Natural killer cell (primary cell): Measurements from ENCODE around the gene CHST3. TPM values are rescaled to one million over a fixed set of nuclear protein-coding genes. Genes with fewer than 3 reads are reported as not detected.

Experiments used
- ATAC-seq, 3 donors: fragments of 150-1000 bp in 2 of 3; fragments of 200-7000 bp in 1 of 3; cut with Tn5 transposase; 1 replicate in 1 of 3; 2 replicates in 2 of 3; pipeline ENCODE4 v1.10.0; 2021; ENCODE audit warnings: mild to moderate bottlenecking in 2 of 3, moderate library complexity in 2 of 3
- DNase-seq, 2 donors: peaks; one replicate each; pipeline versions ENCODE4 v3.0.0 to v3.0.0-alpha.2; 2013 to 2021; ENCODE audit warnings: mixed read lengths in 1 of 2
- H3K27ac ChIP-seq: one replicate; pipeline ENCODE4 v1.5.1; 2013; ENCODE audit warnings: mild to moderate bottlenecking, low read length
- H3K27me3 ChIP-seq: one replicate; pipeline ENCODE4 v1.6.1; 2013; ENCODE audit warnings: low read length; ENCODE audit not compliant: control insufficient read depth, insufficient read depth
- H3K36me3 ChIP-seq: one replicate; pipeline ENCODE4 v1.6.1; 2013; ENCODE audit warnings: low read length; ENCODE audit not compliant: control insufficient read depth, insufficient read depth
- H3K4me1 ChIP-seq: one replicate; pipeline ENCODE4 v1.6.1; 2013; ENCODE audit warnings: low read length; ENCODE audit not compliant: control insufficient read depth, insufficient read depth
- H3K4me3 ChIP-seq: one replicate; pipeline ENCODE4 v1.5.1; 2013; ENCODE audit warnings: low read length
- H3K9me3 ChIP-seq: one replicate; pipeline ENCODE4 v1.6.1; 2013; ENCODE audit warnings: low read length; ENCODE audit not compliant: control insufficient read depth, insufficient read depth
- H3K27ac Mint-ChIP-seq, 2 donors: one replicate each; pipeline ENCODE4 v1.8.0; 2022; ENCODE audit warnings: mild to moderate bottlenecking in 2 of 2, mixed read lengths in 2 of 2, moderate library complexity in 1 of 2
- H3K27me3 Mint-ChIP-seq, 2 donors: one replicate each; pipeline ENCODE4 v1.8.0; 2022; ENCODE audit warnings: low read depth in 2 of 2, mixed read lengths in 2 of 2
- H3K36me3 Mint-ChIP-seq: one replicate; pipeline ENCODE4 v1.8.0; 2022; ENCODE audit warnings: mixed read lengths
- H3K4me1 Mint-ChIP-seq, 2 donors: one replicate each; pipeline ENCODE4 v1.8.0; 2022; ENCODE audit warnings: mixed read lengths in 2 of 2
- H3K4me3 Mint-ChIP-seq: one replicate; pipeline ENCODE4 v1.8.0; 2022; ENCODE audit warnings: mild to moderate bottlenecking, moderate library complexity, mixed read lengths
- H3K9me3 Mint-ChIP-seq, 2 donors: one replicate each; pipeline ENCODE4 v1.8.0; 2022; ENCODE audit warnings: mixed read lengths in 2 of 2
- WGBS: methylation state at CpG from one replicate; pipeline ENCODE4 v1.1.7; 2013; ENCODE audit warnings: missing lambda C conversion rate; ENCODE audit not compliant: insufficient coverage; 5-methylcytosine and 5-hydroxymethylcytosine counted together
- intact Hi-C: fragments of 100-400 bp; cut with micrococcal nuclease; formaldehyde crosslinking; loops from one replicate; pipeline ENCODE4 v1.14.2; 2022
- total RNA-seq, 4 donors: library from RNA; stranded (reverse); fragments of 120-200 nt in 1 of 4; gene quantifications; one replicate each; pipeline versions ENCODE4 v1.2.3 to v1.2.4, GENCODE V29; 2013 to 2022
- TF ChIP-seq, protein P1 (sequence below): fragments of 200-600 bp; IDR thresholded peaks from one replicate; pipeline ENCODE4 v1.8.0; 2022; ENCODE audit warnings: antibody characterized with exemption

Gene CHST3
- total RNA-seq, 3 donors from 2014 or later (not counting 1 experiment from before 2014, with no cell fraction given), result not detected

GRCh38 chr10:72043016-72043834, 79.0 kb downstream of the CHST3 start:
- no peaks in the 10 kb centered on the region for H3K4me1 ChIP-seq
- no peaks in the 10 kb centered on the region for H3K36me3 Mint-ChIP-seq
- intact Hi-C loops, result no loop called here
- no peaks in the 10 kb centered on the region for H3K9me3 Mint-ChIP-seq
- no peak overlapping the region for H3K27ac ChIP-seq
- H3K4me1 Mint-ChIP-seq, result peaks cover 0 to under 1% of the 10 kb centered on the region in 2 donors
- no peak overlapping the region for H3K4me3 ChIP-seq
- WGBS, result 88% methylated on average over 10 of the region's 10 CpGs
- H3K27me3 ChIP-seq, result no peaks in the 10 kb centered on the region
- ATAC-seq (no peak), DNase-seq (no peak)
- TF ChIP-seq, protein P1, sequence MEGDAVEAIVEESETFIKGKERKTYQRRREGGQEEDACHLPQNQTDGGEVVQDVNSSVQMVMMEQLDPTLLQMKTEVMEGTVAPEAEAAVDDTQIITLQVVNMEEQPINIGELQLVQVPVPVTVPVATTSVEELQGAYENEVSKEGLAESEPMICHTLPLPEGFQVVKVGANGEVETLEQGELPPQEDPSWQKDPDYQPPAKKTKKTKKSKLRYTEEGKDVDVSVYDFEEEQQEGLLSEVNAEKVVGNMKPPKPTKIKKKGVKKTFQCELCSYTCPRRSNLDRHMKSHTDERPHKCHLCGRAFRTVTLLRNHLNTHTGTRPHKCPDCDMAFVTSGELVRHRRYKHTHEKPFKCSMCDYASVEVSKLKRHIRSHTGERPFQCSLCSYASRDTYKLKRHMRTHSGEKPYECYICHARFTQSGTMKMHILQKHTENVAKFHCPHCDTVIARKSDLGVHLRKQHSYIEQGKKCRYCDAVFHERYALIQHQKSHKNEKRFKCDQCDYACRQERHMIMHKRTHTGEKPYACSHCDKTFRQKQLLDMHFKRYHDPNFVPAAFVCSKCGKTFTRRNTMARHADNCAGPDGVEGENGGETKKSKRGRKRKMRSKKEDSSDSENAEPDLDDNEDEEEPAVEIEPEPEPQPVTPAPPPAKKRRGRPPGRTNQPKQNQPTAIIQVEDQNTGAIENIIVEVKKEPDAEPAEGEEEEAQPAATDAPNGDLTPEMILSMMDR, result no peak
- no peak overlapping the region for H3K4me3 Mint-ChIP-seq
- H3K36me3 ChIP-seq, result no peaks in the 10 kb centered on the region
- H3K27me3 Mint-ChIP-seq, result no peaks in the 10 kb centered on the region
- no peaks in the 10 kb centered on the region for H3K9me3 ChIP-seq
- H3K27ac Mint-ChIP-seq, result no peak overlapping the region

DNA sequence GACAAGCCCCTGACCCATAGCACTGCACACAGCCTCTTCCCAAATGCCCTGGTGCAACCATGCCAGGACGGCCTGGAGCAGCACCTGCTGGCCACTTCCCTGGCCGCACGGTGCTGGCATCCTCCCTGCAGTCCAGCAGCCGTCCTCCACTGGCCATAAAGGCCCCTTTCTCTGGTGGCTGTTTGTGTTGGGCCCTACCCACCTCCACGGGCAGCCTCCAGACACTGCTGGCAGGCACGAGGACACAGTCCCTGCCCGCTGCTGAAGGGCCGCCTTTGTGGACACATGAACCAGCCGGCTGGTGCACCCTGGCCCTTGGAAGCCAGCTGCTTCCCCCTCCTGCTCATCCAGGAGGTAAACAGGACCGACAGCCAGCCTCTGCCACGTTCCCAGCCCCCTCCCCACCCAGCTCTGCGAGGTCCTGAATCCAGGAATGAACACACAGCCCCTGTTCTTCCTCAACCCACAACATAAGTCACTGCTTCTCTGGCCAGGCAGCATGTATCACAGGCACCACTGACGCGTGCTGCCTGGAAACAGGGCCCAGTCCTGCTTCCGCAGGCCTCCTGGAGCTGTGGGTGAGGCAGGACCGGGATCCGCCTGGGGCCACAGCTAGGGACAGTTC, 80.3 kb downstream of the CHST3 start:
- TF ChIP-seq, protein P1, result no peak
- Mint-ChIP-seq H3K4me3 (no peak overlapping the region), H3K27me3 (no peaks in the 10 kb centered on the region), H3K9me3 (peaks cover 0 to 3% of the 10 kb centered on the region in 2 donors), H3K4me1 (peaks cover 6 to 7% of the 10 kb centered on the region in 2 donors), H3K27ac (no peak overlapping the region), H3K36me3 (no peaks in the 10 kb centered on the region)
- Histone ChIP-seq H3K9me3 (peaks cover 2% of the 10 kb centered on the region), H3K36me3 (no peaks in the 10 kb centered on the region), H3K27me3 (no peaks in the 10 kb centered on the region), H3K4me3 (no peak overlapping the region), H3K27ac (no peak overlapping the region), H3K4me1 (no peaks in the 10 kb centered on the region)
- intact Hi-C loops, result loop anchor here (5.0 kb wide), 1 partner anchor 43 kb away; the partner anchor contains the start of gene SPOCK2
- no peak for ATAC-seq
- DNase-seq, result no peak
- WGBS, result 87% methylated on average over 17 of the region's 17 CpGs

DNA sequence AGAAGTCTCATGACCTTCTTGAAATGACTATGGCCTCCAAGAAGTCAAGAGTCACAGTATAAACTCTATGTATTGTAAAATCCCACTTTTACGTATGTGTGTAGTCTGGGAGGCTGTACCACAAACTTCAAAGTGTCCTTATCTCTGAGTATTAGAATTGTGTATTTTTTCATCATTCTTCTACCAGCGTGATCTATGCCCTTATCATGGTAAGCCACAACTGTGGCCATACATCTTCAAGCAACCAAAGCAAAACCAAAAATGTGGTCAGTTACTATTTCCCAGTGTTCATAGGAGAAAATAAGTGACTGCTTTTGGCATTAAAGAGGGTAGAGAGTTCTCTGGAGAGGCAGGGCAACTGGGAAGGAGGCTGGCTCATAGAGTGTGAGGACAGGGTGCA, 81.4 kb downstream of the CHST3 start:
- H3K9me3 Mint-ChIP-seq, result peaks cover 0 to 3% of the 10 kb centered on the region in 2 donors
- no peak overlapping the region for H3K4me3 ChIP-seq
- no peak overlapping the region for H3K4me3 Mint-ChIP-seq
- ATAC-seq, result no peak
- H3K27ac Mint-ChIP-seq, result no peak overlapping the region
- no peaks in the 10 kb centered on the region for H3K27me3 Mint-ChIP-seq
- TF ChIP-seq, protein P1, result no peak
- intact Hi-C loops, result loop anchor here (5.0 kb wide), 1 partner anchor 42 kb away; the partner anchor contains the start of gene SPOCK2
- H3K27me3 ChIP-seq, result no peaks in the 10 kb centered on the region
- H3K36me3 Mint-ChIP-seq, result no peaks in the 10 kb centered on the region
- peaks cover 4% of the 10 kb centered on the region for H3K9me3 ChIP-seq
- peaks cover 6 to 7% of the 10 kb centered on the region in 2 donors for H3K4me1 Mint-ChIP-seq
- no peaks in the 10 kb centered on the region for H3K4me1 ChIP-seq
- H3K36me3 ChIP-seq, result no peaks in the 10 kb centered on the region
- WGBS, result no CpG with 5 or more reads among the region's 2 CpGs
- H3K27ac ChIP-seq, result no peak overlapping the region
- no peak for DNase-seq
